Neural cell (in vitro differentiated cells): Measurements from ENCODE around the gene TSPAN11.

Source experiments
- POLR2AphosphoS5 ChIP-seq: IDR thresholded peaks from 2 replicates; pipeline ENCODE4 v1.6.1; 2012
- TAF1 ChIP-seq: IDR thresholded peaks from 2 replicates; pipeline ENCODE4 v1.6.1; 2012; ENCODE audit warnings: low read depth
- TF ChIP-seq, protein P1 (sequence below): fragments of 450-650 bp; IDR thresholded peaks from 2 replicates; pipeline ENCODE4 v1.5.1; 2014; ENCODE audit warnings: antibody characterized with exemption, mild to moderate bottlenecking, moderate library complexity; ENCODE audit not compliant: poor library complexity, severe bottlenecking

DNA sequence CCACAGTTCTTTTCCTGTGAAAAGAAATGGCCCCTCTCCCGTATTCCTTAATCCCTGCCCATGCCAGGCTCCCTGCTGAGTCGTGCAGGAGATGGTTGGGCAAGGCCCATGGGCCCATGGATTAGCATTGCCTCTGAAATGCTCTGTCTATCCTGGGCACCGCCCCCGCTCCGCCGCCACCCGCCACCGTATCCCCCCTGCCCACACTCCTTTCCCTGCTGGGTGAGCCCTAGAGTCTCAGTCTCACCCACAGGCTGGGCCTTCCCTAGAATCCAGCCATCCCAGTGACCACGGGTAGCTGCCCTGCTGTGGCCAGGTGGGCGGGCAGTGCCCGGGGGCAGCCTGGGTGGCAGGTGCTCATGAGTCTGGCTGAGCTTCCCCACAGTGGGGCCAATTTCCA is 50.6 kb downstream of the TSPAN11 start:
- TF ChIP-seq TAF1 (no peak), POLR2AphosphoS5 (no peak)
- TF ChIP-seq, protein P1, sequence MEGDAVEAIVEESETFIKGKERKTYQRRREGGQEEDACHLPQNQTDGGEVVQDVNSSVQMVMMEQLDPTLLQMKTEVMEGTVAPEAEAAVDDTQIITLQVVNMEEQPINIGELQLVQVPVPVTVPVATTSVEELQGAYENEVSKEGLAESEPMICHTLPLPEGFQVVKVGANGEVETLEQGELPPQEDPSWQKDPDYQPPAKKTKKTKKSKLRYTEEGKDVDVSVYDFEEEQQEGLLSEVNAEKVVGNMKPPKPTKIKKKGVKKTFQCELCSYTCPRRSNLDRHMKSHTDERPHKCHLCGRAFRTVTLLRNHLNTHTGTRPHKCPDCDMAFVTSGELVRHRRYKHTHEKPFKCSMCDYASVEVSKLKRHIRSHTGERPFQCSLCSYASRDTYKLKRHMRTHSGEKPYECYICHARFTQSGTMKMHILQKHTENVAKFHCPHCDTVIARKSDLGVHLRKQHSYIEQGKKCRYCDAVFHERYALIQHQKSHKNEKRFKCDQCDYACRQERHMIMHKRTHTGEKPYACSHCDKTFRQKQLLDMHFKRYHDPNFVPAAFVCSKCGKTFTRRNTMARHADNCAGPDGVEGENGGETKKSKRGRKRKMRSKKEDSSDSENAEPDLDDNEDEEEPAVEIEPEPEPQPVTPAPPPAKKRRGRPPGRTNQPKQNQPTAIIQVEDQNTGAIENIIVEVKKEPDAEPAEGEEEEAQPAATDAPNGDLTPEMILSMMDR = no peak
